Stimulated activated CD4-positive, alpha-beta T cell treated with anti-CD3 and anti-CD28 coated beads, Interleukin-15, amount 100 ng/mL, for 48 hours (primary cell): ENCODE measurements around the gene RNF152.

Experiments used
- DNase-seq, 2 donors: peaks; one replicate each; pipeline ENCODE4 v3.0.0-alpha.2; 2020; ENCODE audit warnings: low read depth in 2 of 2

Gene RNF152

GRCh38 chr18:61894751-61895524 lies 2.1 kb upstream of the RNF152 start:
- no peak for DNase-seq

- DNase-seq, result peak; percentile 29 to 49
These were observed 1.4 kb upstream of the RNF152 start for GRCh38 chr18:61893971-61894750.

- no peak for DNase-seq
These were observed 633 bp upstream of the RNF152 start for GRCh38 chr18:61893309-61893970.

GRCh38 chr18:61891894-61892293 lies 913 bp downstream of the RNF152 start:
- no peak for DNase-seq

- DNase-seq, result no peak
These were observed 1.5 kb downstream of the RNF152 start for GRCh38 chr18:61891271-61891670.

GRCh38 chr18:61890344-61890743 lies 2.5 kb downstream of the RNF152 start:
- no peak for DNase-seq

- DNase-seq, result no peak
These were observed 3.3 kb downstream of the RNF152 start for GRCh38 chr18:61889541-61889940.

GRCh38 chr18:61888622-61889021 lies 4.2 kb downstream of the RNF152 start:
- DNase-seq, result no peak

- DNase-seq, result no peak
These were observed 5.0 kb downstream of the RNF152 start for GRCh38 chr18:61887838-61888237.

GRCh38 chr18:61883547-61883946 lies 9.3 kb downstream of the RNF152 start:
- DNase-seq, result no peak

- DNase-seq, result no peak
These were observed 10.4 kb downstream of the RNF152 start for GRCh38 chr18:61882296-61883004.

GRCh38 chr18:61876899-61877298 lies 15.9 kb downstream of the RNF152 start:
- no peak for DNase-seq

- no peak for DNase-seq
These were observed 22.7 kb downstream of the RNF152 start for GRCh38 chr18:61870151-61870550.

- no peak for DNase-seq
These were observed 23.2 kb downstream of the RNF152 start for GRCh38 chr18:61869636-61870035.

- no peak for DNase-seq
These were observed 27.2 kb downstream of the RNF152 start for GRCh38 chr18:61865466-61866175.

- DNase-seq, result no peak
These were observed 31.4 kb downstream of the RNF152 start for GRCh38 chr18:61861372-61861771.

GRCh38 chr18:61860302-61860701 lies 32.5 kb downstream of the RNF152 start:
- DNase-seq, result no peak

- no peak for DNase-seq
These were observed 33.7 kb downstream of the RNF152 start for GRCh38 chr18:61859113-61859512.

- no peak for DNase-seq
These were observed 36.1 kb downstream of the RNF152 start for GRCh38 chr18:61856678-61857077.

GRCh38 chr18:61855449-61856378 lies 37.1 kb downstream of the RNF152 start:
- no peak for DNase-seq
